HEK293 (cell line): ENCODE measurements around the gene RAPGEF5.

ENCODE experiments used
- SP2 ChIP-seq: fragments of 450-650 bp; formaldehyde crosslinking; IDR thresholded peaks from 2 replicates; pipeline ENCODE4 v1.5.1; 2016; ENCODE audit warnings: missing biosample characterization, missing genetic modification characterization
- ZBTB20 ChIP-seq: fragments of 450-650 bp; formaldehyde crosslinking; IDR thresholded peaks from 2 replicates; pipeline ENCODE4 v1.5.1; 2016; ENCODE audit warnings: missing biosample characterization, missing genetic modification characterization
- ZIC2 ChIP-seq: fragments of 450-650 bp; formaldehyde crosslinking; IDR thresholded peaks from 2 replicates; pipeline ENCODE4 v1.5.1; 2016; ENCODE audit warnings: missing biosample characterization, missing genetic modification characterization
- ZNF114 ChIP-seq: fragments of 450-650 bp; formaldehyde crosslinking; IDR thresholded peaks from 2 replicates; pipeline ENCODE4 v1.5.0; 2017; ENCODE audit warnings: missing biosample characterization, missing genetic modification characterization
- ZNF121 ChIP-seq: fragments of 450-650 bp; formaldehyde crosslinking; IDR thresholded peaks from 2 replicates; pipeline ENCODE4 v1.5.1; 2016; ENCODE audit warnings: missing biosample characterization, missing genetic modification characterization
- ZNF324 ChIP-seq: fragments of 450-650 bp; formaldehyde crosslinking; IDR thresholded peaks from 2 replicates; pipeline ENCODE4 v1.5.1; 2016; ENCODE audit warnings: missing biosample characterization, missing genetic modification characterization
- TF ChIP-seq, protein P1 (sequence below): fragments of 450-650 bp; formaldehyde crosslinking; IDR thresholded peaks from 2 replicates; pipeline ENCODE4 v1.5.1; 2016; ENCODE audit warnings: missing biosample characterization, missing genetic modification characterization
- TF ChIP-seq, protein P2 (sequence below): fragments of 450-650 bp; formaldehyde crosslinking; conservative IDR thresholded peaks from 2 replicates; pipeline ENCODE4 v1.5.1; 2016; ENCODE audit warnings: low read depth, missing biosample characterization, missing genetic modification characterization
- TF ChIP-seq, protein P3 (sequence below): fragments of 450-650 bp; formaldehyde crosslinking; IDR thresholded peaks from 2 replicates; pipeline ENCODE4 v1.5.1; 2017; ENCODE audit warnings: missing biosample characterization, missing genetic modification characterization

DNA sequence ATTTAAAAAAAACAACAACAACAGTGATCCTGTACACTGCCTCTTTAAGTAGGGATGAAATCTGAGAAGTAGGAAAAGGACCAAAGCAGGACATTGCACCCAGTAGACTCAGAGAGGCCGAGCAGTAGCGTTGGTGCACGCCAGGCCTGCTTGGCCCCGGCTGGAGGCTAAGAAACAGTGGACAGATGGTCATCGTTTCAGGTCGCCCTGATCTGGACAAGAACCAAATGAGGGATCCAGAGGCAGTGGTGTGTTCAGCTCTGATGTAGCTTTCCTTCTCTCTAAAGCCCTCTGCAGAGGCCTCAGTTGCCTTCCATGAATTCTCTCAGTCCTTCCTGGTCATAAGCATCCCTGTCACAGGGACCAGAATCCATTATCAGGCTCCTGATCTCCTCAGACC is 269.1 kb downstream of the RAPGEF5 start:
- TF ChIP-seq, protein P1, sequence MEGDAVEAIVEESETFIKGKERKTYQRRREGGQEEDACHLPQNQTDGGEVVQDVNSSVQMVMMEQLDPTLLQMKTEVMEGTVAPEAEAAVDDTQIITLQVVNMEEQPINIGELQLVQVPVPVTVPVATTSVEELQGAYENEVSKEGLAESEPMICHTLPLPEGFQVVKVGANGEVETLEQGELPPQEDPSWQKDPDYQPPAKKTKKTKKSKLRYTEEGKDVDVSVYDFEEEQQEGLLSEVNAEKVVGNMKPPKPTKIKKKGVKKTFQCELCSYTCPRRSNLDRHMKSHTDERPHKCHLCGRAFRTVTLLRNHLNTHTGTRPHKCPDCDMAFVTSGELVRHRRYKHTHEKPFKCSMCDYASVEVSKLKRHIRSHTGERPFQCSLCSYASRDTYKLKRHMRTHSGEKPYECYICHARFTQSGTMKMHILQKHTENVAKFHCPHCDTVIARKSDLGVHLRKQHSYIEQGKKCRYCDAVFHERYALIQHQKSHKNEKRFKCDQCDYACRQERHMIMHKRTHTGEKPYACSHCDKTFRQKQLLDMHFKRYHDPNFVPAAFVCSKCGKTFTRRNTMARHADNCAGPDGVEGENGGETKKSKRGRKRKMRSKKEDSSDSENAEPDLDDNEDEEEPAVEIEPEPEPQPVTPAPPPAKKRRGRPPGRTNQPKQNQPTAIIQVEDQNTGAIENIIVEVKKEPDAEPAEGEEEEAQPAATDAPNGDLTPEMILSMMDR (tag by site-specific recombination) = no peak
- no peak for TF ChIP-seq ZNF121 (tag by site-specific recombination)
- TF ChIP-seq SP2 (tag by site-specific recombination) = no peak
- TF ChIP-seq ZIC2 (tag by site-specific recombination) = no peak
- TF ChIP-seq ZNF114 (tag by site-specific recombination) = no peak
- no peak for TF ChIP-seq ZBTB20
- TF ChIP-seq ZNF324 = no peak
- TF ChIP-seq, protein P2, sequence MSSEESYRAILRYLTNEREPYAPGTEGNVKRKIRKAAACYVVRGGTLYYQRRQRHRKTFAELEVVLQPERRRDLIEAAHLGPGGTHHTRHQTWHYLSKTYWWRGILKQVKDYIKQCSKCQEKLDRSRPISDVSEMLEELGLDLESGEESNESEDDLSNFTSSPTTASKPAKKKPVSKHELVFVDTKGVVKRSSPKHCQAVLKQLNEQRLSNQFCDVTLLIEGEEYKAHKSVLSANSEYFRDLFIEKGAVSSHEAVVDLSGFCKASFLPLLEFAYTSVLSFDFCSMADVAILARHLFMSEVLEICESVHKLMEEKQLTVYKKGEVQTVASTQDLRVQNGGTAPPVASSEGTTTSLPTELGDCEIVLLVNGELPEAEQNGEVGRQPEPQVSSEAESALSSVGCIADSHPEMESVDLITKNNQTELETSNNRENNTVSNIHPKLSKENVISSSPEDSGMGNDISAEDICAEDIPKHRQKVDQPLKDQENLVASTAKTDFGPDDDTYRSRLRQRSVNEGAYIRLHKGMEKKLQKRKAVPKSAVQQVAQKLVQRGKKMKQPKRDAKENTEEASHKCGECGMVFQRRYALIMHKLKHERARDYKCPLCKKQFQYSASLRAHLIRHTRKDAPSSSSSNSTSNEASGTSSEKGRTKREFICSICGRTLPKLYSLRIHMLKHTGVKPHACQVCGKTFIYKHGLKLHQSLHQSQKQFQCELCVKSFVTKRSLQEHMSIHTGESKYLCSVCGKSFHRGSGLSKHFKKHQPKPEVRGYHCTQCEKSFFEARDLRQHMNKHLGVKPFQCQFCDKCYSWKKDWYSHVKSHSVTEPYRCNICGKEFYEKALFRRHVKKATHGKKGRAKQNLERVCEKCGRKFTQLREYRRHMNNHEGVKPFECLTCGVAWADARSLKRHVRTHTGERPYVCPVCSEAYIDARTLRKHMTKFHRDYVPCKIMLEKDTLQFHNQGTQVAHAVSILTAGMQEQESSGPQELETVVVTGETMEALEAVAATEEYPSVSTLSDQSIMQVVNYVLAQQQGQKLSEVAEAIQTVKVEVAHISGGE (tag by site-specific recombination) = no peak
- TF ChIP-seq, protein P3, sequence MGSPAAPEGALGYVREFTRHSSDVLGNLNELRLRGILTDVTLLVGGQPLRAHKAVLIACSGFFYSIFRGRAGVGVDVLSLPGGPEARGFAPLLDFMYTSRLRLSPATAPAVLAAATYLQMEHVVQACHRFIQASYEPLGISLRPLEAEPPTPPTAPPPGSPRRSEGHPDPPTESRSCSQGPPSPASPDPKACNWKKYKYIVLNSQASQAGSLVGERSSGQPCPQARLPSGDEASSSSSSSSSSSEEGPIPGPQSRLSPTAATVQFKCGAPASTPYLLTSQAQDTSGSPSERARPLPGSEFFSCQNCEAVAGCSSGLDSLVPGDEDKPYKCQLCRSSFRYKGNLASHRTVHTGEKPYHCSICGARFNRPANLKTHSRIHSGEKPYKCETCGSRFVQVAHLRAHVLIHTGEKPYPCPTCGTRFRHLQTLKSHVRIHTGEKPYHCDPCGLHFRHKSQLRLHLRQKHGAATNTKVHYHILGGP (tag by site-specific recombination) = no peak
